PC-9 (cell line): ENCODE data around the gene AMPD1. TPM values are rescaled to one million over a fixed set of nuclear protein-coding genes. Genes with fewer than 3 reads are reported as not detected.

Experiments used
- BruUV-seq: library from RNA; stranded (reverse); fragments of 400-500 nt; replicated peaks from 2 replicates; lab custom pipeline; 2021; lab: Mats Ljungman, UMichigan
- CTCF ChIA-PET: fragments of 300-600 bp; sonication (Branson Sonifier 250); formaldehyde crosslinking; loops from one replicate; lab custom pipeline; 2022; ENCODE audit warnings: antibody characterized with exemption; lab: Charles Lee
- POLR2A ChIA-PET: fragments of 300-600 bp; sonication (Branson Sonifier 250); formaldehyde crosslinking; loops from one replicate; lab custom pipeline; 2022; ENCODE audit warnings: antibody characterized with exemption; ENCODE audit not compliant: unreplicated experiment; lab: Charles Lee
- DNase-seq, 2 experiments: peaks; one replicate each; pipeline versions ENCODE4 v3.0.0 to v3.0.0-alpha.2; 2015 to 2022; ENCODE audit warnings: mixed read lengths in 1 of 2
- H2AFZ ChIP-seq: fragments of 200-600 bp; sonication (generic); 2 replicates; pipeline ENCODE4 v1.8.1; 2017; ENCODE audit warnings: antibody characterized with exemption
- H3F3A ChIP-seq: fragments of 200-600 bp; sonication (generic); 2 replicates; pipeline ENCODE4 v1.8.1; 2017; ENCODE audit warnings: antibody characterized with exemption, mild to moderate bottlenecking, low read depth; ENCODE audit not compliant: insufficient read depth
- H3K27ac ChIP-seq: fragments of 200-600 bp; sonication (generic); 2 replicates; pipeline ENCODE4 v1.6.1; 2016; ENCODE audit warnings: mixed run types
- H3K27me3 ChIP-seq: fragments of 200-600 bp; sonication (generic); 2 replicates; pipeline ENCODE4 v1.6.1; 2016; ENCODE audit warnings: low read depth, mixed run types; ENCODE audit not compliant: insufficient read depth
- H3K36me3 ChIP-seq: fragments of 200-600 bp; sonication (generic); 2 replicates; pipeline ENCODE4 v1.6.1; 2016; ENCODE audit warnings: low read depth, mixed run types
- H3K4me1 ChIP-seq: fragments of 200-600 bp; sonication (generic); replicated peaks from 2 replicates; pipeline ENCODE4 v1.6.1; 2016; ENCODE audit warnings: mixed run types; ENCODE audit not compliant: insufficient read depth
- H3K4me2 ChIP-seq: fragments of 200-600 bp; sonication (generic); 2 replicates; pipeline ENCODE4 v1.6.1; 2017; ENCODE audit warnings: mixed run types
- H3K4me3 ChIP-seq: fragments of 200-600 bp; sonication (generic); 2 replicates; pipeline ENCODE4 v1.6.1; 2016; ENCODE audit warnings: mixed run types
- H3K79me2 ChIP-seq: fragments of 200-600 bp; sonication (generic); 2 replicates; pipeline ENCODE4 v1.6.1; 2017; ENCODE audit warnings: low read depth, mixed run types
- H3K9me2 ChIP-seq: fragments of 200-600 bp; sonication (generic); 2 replicates; pipeline ENCODE4 v1.8.1; 2017; ENCODE audit warnings: mild to moderate bottlenecking; ENCODE audit not compliant: insufficient read depth
- H3K9me3 ChIP-seq: fragments of 200-600 bp; sonication (generic); 2 replicates; pipeline ENCODE4 v1.8.1; 2016; ENCODE audit warnings: low read depth; ENCODE audit not compliant: insufficient read depth
- H4K20me1 ChIP-seq: fragments of 200-600 bp; sonication (generic); 2 replicates; pipeline ENCODE4 v1.8.1; 2017; ENCODE audit not compliant: insufficient read depth
- CTCF ChIP-seq: fragments of 200-600 bp; sonication (generic); conservative IDR thresholded peaks from 2 replicates; pipeline ENCODE4 v1.6.1; 2017; ENCODE audit warnings: mixed run types, antibody characterized with exemption, mild to moderate bottlenecking, moderate library complexity
- EZH2 ChIP-seq: fragments of 200-600 bp; sonication (generic); IDR thresholded peaks from 2 replicates; pipeline ENCODE4 v1.8.0; 2017; ENCODE audit warnings: antibody characterized with exemption, low read depth
- intact Hi-C: fragments of 100-400 bp; cut with micrococcal nuclease; formaldehyde crosslinking; loops from one replicate; pipeline ENCODE4 v1.10.0; 2022; ENCODE audit not compliant: unreplicated experiment
- total RNA-seq: library from RNA; stranded (reverse); gene quantifications from 2 replicates; pipeline ENCODE4 v1.2.3, GENCODE V29; 2021

AMPD1 gene
- total RNA-seq, 1 experiment from 2014 or later: not detected

- Histone ChIP-seq H3K9me3 (no peaks in the 10 kb centered on the region), H3K36me3 (peaks cover 87% of the 10 kb centered on the region), H4K20me1 (peaks cover 53% of the 10 kb centered on the region), H3K4me3 (no peak overlapping the region), H2AFZ (no peak overlapping the region), H3K79me2 (peaks cover 42% of the 10 kb centered on the region), H3F3A (peaks cover 32% of the 10 kb centered on the region; the same call in 1 of the 2 replicates), H3K27me3 (no peaks in the 10 kb centered on the region), H3K4me1 (no peaks in the 10 kb centered on the region), H3K27ac (no peak overlapping the region), H3K9me2 (no peaks in the 10 kb centered on the region), H3K4me2 (no peak overlapping the region)
- POLR2A ChIA-PET: no interaction called here
- BruUV-seq: no TSS peak
- no peak for TF ChIP-seq CTCF
- TF ChIP-seq EZH2: no peak
- intact Hi-C loops: no loop called here
- CTCF ChIA-PET: no interaction called here
- no peak for DNase-seq
Measured at GRCh38 chr1:114728553-114728952, 33.2 kb upstream of the AMPD1 start.

- H3K4me1 ChIP-seq: peaks cover 5% of the 10 kb centered on the region
- no peak overlapping the region for H3K27ac ChIP-seq
- no peak overlapping the region for H2AFZ ChIP-seq
- no TSS peak for BruUV-seq
- H3K4me3 ChIP-seq: no peak overlapping the region
- H3K4me2 ChIP-seq: no peak overlapping the region
- H3K9me2 ChIP-seq: no peaks in the 10 kb centered on the region
- H3K79me2 ChIP-seq: peaks cover 17% of the 10 kb centered on the region; the same call in 1 of the 2 replicates
- TF ChIP-seq EZH2 (no peak), CTCF (no peak)
- H4K20me1 ChIP-seq: peaks cover 38% of the 10 kb centered on the region
- H3K27me3 ChIP-seq: no peaks in the 10 kb centered on the region
- H3K36me3 ChIP-seq: peaks cover 86% of the 10 kb centered on the region
- H3K9me3 ChIP-seq: no peaks in the 10 kb centered on the region
- intact Hi-C loops: no loop called here
- peaks cover 43% of the 10 kb centered on the region; the same call in 1 of the 2 replicates for H3F3A ChIP-seq
- no peak for DNase-seq
- ChIA-PET POLR2A (no interaction called here), CTCF (interaction anchor here (0.6 kb wide), 1 partner anchor 14 kb away, joined by 5 read pairs; no protein-coding TSS in a partner anchor)
Measured at GRCh38 chr1:114725230-114725629, 29.9 kb upstream of the AMPD1 start.

- ChIA-PET POLR2A (no interaction called here), CTCF (no interaction called here)
- peaks cover 33% of the 10 kb centered on the region for H4K20me1 ChIP-seq
- DNase-seq: no peak
- H3F3A ChIP-seq: peaks cover 48% of the 10 kb centered on the region
- intact Hi-C loops: no loop called here
- H3K4me3 ChIP-seq: no peak overlapping the region
- no peaks in the 10 kb centered on the region for H3K9me3 ChIP-seq
- H3K79me2 ChIP-seq: 0 out of 2 replicates have a peak, but pooled peaks cover 12% of the 10 kb centered on the region
- peaks cover 90% of the 10 kb centered on the region for H3K36me3 ChIP-seq
- no peak overlapping the region for H3K4me2 ChIP-seq
- H2AFZ ChIP-seq: no peak overlapping the region
- TF ChIP-seq CTCF: no peak
- no peak for TF ChIP-seq EZH2
- H3K4me1 ChIP-seq: peaks cover 18% of the 10 kb centered on the region
- H3K9me2 ChIP-seq: no peaks in the 10 kb centered on the region
- no peak overlapping the region for H3K27ac ChIP-seq
- BruUV-seq: no TSS peak
- no peaks in the 10 kb centered on the region for H3K27me3 ChIP-seq
Measured at GRCh38 chr1:114723915-114724314, 28.6 kb upstream of the AMPD1 start.
